T follicular helper cell (primary cell): ENCODE results near the gene CD164L2.

Source experiments
- DNase-seq: peaks from one replicate; pipeline ENCODE4 v3.0.0-alpha.2; 2020; ENCODE audit warnings: low read depth

Gene CD164L2

GRCh38 chr1:27405074-27405473 lies 21.9 kb upstream of the CD164L2 start:
- no peak for DNase-seq

DNA sequence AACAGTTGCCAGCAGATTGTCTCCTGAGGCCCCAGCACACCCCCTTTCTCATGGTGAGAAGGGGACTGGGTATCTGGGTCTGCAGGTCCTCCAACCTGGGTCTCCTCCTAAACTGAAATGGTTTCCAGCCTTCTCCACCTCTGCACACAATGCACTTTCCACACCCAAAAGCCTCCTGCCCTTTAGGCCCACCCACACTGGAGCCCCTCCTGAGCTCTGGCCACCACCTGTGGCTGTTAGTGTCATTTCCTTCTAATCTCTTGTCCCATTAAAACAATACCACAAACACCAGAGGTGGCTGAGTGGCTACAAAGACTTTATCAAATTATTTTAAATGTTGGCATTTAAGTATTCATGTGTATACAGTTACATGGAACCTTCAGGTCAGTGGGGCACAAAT lies 20.8 kb upstream of the CD164L2 start:
- no peak for DNase-seq

DNA sequence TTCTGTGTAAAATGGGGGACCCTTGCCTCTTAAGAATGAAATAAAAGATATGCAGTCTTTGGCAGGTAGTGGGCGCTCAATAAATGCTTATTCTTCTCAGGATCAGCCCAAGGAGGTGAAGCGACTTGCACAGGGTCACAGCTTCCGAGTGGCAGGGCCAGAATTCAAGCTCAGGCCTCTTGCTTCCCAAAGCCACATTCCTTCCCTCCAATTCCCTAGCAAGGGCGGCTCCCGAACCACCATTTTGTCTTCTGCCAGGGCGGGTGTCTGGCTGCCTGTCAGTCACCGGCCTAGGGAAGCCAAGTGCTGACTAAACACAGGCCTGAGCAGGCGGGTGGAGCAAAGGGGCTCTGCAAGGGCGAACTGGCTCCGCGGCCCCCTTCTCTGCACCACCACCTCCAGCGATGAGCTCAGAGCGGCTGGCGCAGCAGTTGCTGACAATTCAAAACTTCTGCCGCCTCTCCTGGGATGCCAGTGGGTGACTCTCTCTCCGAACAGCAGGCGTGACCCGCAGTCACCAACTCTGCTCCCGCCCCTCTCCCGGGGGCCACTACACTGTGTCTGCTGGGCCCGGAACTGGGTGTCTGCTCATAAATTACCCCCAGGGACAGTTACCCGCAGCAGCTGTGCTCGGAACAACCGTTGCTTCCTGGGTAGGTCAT lies 20.1 kb upstream of the CD164L2 start:
- DNase-seq, result no peak

DNA sequence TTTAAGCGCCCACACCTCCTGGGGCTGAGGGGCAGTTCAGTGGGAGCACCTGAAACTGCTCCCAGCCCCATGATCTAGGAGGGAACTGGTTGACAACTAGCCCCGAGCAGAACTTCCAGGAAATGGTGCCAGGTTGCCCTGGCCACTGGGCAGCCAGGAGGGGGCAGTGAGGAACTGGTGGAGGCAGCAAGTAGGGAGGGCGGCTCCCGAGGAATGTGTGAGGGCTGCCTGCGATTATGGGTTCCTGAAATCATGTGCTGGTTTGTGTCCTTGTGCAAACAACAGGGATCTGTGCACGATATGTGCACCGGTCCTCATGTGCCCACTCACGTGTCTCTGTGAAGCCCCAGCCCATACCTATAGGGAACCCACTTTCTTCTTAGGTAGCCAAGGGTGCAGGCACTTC lies 19.2 kb upstream of the CD164L2 start:
- DNase-seq, result no peak

- DNase-seq, result no peak
These were observed 17.8 kb upstream of the CD164L2 start for GRCh38 chr1:27400963-27401341.

DNA sequence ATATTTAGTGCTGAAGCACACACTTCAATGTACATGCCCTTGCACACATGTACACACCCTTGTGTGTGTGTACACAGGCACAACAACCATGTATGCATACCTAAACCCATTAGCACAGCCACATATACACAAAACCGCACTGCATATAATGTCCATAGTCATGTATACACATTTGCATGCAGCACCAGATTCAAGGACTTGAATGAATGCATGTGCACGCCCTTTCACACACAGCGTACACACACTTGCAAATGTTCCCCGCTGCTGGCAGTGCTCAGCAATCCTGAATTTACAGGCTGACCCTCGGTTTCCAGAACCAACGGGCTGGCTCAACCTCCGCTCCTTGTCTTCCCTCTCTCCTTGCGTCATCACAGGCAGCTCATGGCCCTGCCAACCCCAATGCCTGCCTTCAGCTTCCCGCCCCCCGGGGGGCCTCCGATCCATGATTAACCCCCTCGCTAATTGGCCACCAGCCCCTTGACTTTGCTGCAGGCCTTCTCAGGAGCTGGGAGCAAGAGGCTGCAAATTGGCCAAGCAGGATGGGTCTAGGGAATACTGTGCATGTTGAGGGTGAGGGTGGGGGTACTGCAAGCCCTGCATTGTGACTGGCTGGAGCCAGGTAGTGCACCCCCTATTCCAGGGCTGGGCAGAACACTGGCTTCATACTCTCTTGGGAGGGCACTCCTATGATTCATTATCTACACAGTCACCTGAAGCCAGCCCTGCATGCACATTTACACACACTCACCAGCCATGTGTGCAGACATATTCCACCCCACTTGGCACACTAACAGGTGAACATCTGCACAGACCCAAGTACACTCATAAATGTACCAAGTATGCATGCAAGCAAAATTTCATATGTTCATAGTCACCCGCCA lies 17.2 kb upstream of the CD164L2 start:
- no peak for DNase-seq

- DNase-seq, result no peak
These were observed 16.3 kb upstream of the CD164L2 start for GRCh38 chr1:27399251-27400025.

GRCh38 chr1:27398405-27399149 lies 15.4 kb upstream of the CD164L2 start:
- DNase-seq, result no peak

GRCh38 chr1:27397749-27398148 lies 14.6 kb upstream of the CD164L2 start:
- no peak for DNase-seq

- no peak for DNase-seq
These were observed 14.0 kb upstream of the CD164L2 start for GRCh38 chr1:27397110-27397509.

DNA sequence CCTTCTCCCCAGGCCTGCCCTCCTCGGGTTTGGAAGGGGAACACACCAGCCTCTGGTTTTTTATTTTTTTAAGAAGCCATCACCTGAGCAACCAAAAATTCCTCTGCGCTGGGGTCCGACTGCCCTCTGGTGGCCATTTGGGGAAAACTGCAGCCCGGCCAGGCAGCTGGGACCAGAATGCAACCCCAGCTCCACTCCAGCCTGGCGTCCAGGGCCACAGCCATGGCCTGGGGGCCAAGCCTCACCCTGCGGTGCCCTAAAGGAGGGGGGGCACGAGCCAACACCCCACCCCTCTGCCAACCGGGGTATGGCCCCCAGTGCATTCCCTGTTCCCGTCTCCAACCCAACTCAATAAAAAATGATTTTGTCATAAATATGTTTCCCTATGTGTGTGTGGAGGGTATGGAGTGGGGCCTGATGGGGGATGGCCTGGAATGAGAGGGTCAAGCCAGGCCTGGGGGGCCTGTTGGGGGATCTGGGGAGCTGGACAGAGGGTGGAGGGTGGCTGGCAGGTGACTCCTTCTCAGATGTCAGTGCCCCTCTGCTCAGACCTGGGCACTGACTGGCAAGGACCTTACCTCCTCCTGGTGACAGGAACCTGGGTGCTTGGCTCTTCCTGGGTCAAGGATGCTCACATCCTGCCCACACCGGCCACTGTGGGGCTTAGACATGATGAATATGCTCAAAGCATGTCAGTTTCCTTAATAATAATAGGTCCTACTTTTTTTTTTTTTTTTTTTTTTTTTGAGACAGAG lies 12.5 kb upstream of the CD164L2 start:
- peak; percentile 70 for DNase-seq

GRCh38 chr1:27394925-27395324 lies 11.8 kb upstream of the CD164L2 start:
- DNase-seq, result no peak

GRCh38 chr1:27394282-27394658 lies 11.1 kb upstream of the CD164L2 start:
- no peak for DNase-seq

DNA sequence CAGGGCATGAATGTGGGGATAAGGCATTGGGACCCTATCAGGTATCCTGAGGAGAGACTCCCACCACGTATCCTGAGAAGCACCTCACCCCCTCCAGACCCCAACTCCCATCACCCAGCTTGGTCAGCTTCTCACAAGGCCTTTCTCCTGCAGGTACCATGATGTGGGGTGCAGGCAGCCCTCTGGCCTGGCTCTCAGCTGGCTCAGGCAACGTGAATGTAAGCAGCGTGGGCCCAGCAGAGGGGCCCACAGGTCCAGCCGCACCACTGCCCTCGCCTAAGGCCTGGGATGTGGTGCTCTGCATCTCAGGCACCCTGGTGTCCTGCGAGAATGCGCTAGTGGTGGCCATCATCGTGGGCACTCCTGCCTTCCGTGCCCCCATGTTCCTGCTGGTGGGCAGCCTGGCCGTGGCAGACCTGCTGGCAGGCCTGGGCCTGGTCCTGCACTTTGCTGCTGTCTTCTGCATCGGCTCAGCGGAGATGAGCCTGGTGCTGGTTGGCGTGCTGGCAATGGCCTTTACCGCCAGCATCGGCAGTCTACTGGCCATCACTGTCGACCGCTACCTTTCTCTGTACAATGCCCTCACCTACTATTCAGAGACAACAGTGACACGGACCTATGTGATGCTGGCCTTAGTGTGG lies 10.6 kb upstream of the CD164L2 start:
- no peak for DNase-seq

GRCh38 chr1:27392778-27393635 lies 9.9 kb upstream of the CD164L2 start:
- DNase-seq, result no peak

GRCh38 chr1:27392096-27392777 lies 9.1 kb upstream of the CD164L2 start, which contains the start of gene GPR3:
Gene GPR3 (plus strand): TSS chr1:27392622. CDS start chr1:27393799, 1,177 bp downstream.
- DNase-seq, result peak; percentile 92

- no peak for DNase-seq
These were observed 8.5 kb upstream of the CD164L2 start for GRCh38 chr1:27391511-27392095.

DNA sequence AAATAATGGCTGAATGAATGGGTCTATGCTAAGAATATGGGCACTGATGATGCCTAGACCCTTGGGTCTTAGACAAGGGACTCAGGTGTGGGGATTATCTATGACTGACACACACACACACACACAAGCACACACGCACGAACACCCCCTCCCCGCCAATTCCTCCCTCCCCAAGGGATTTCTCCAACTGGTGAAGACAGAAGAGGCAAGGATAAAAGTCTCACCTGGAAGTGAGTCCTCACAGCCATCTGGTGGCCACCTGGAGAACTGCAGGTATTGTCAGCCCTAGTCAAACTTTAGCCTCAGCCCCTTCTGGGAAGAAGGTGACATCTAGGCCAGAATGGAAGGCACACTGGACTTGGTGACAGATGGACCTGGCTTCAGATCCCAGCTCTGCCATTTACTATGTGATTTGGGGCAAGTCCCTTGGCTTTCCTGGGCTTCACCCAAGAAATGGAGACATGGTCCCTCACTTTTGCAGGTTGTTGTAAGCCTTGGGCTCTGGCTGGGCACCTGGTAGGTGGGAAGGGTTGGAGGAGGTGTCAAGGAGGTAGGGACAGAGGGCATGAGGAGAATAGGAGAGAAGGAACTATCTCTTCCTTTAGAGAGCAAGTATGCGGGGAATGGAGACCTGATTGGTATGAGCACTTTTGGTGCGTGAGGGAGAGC lies 5.3 kb upstream of the CD164L2 start:
- peak; percentile 67 for DNase-seq
